A673 (cell line): ENCODE data around the gene CHSY3.

Experiments
- EZH2 ChIP-seq: fragments of 200-600 bp; sonication (generic); IDR thresholded peaks from 2 replicates; pipeline ENCODE4 v1.6.1; 2017; ENCODE audit warnings: borderline replicate concordance, low read depth, mild to moderate bottlenecking, mixed read lengths, antibody characterized with exemption, low read length; ENCODE audit not compliant: poor library complexity, severe bottlenecking
- TF ChIP-seq, protein P1 (sequence below): fragments of 300-800, 200-600 bp; sonication (generic); conservative IDR thresholded peaks from 2 replicates; pipeline ENCODE4 v1.5.1; 2017; ENCODE audit warnings: low read depth, mild to moderate bottlenecking, antibody characterized with exemption, low read length, moderate library complexity, mixed read lengths

DNA sequence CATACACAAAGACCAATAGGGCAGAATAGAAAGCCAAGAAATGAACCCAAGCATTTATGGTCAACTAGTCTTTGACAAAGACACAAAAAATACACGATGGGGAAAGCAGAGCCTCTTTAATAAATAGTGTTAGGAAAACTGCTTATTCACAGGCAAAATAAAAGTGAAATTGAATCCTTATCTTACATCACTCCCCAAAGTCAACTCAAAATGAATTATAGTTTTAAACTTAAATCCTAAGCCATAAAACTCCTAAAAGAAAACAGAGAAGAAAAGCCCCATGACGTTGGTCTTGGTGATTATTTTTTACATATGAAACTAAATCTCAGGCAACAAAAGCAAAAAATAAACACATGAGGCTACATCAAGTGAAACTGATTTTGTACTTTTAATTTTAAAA lies 46.8 kb downstream of the CHSY3 start:
- TF ChIP-seq, protein P1, sequence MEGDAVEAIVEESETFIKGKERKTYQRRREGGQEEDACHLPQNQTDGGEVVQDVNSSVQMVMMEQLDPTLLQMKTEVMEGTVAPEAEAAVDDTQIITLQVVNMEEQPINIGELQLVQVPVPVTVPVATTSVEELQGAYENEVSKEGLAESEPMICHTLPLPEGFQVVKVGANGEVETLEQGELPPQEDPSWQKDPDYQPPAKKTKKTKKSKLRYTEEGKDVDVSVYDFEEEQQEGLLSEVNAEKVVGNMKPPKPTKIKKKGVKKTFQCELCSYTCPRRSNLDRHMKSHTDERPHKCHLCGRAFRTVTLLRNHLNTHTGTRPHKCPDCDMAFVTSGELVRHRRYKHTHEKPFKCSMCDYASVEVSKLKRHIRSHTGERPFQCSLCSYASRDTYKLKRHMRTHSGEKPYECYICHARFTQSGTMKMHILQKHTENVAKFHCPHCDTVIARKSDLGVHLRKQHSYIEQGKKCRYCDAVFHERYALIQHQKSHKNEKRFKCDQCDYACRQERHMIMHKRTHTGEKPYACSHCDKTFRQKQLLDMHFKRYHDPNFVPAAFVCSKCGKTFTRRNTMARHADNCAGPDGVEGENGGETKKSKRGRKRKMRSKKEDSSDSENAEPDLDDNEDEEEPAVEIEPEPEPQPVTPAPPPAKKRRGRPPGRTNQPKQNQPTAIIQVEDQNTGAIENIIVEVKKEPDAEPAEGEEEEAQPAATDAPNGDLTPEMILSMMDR = no peak
- TF ChIP-seq EZH2 = no peak
